Measurements from ENCODE around the gene ATP7A. TPM values are rescaled to one million over a fixed set of nuclear protein-coding genes. Genes with fewer than 3 reads are reported as not detected.
A peak's percentile ranks its signal among the peaks of the same experiment; 100 is the strongest.

ATP7A gene
- total and polyA plus RNA-seq, 2 donors (not counting 1 experiment from before 2014, with no cell fraction given), result 2.7 to 12.4 TPM

DNA sequence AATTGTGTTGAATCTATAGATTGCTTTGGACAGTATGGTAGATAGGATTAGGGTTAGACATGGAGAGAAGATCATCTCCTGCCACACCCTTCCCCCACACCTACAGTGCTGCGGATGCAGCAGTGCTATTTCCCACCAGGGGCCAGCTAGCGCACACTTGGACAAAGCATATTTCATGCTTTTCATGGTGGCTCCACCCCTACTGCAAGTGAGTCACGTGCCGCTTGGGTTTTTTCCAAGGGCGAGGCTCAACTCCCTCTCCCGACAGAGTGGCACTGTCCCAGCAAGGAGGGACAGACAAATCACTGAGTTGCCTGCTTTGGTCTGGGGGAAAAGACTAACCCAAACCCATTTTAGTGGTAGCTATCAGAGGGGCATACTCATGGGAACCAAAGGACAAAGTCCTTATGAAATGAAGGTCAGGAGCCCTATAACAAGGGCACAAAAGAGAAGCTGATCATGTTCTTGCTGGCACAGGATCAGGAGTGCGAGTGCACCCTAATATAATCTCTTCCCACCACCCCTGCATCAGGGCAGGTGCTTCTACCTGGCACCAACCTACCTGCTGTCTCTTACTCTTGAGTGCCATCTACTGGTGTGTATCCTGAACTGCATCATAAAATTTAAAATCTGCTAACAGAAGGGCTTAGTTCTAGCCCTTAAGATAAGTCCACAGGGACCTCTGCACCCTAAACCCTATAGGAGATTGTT lies 114.0 kb downstream of the ATP7A start:
- Mint-ChIP-seq H3K27me3 (no peaks in the 10 kb centered on the region), H3K27ac (no peak overlapping the region), H3K4me3 (no peak overlapping the region), H3K4me1 (no peaks in the 10 kb centered on the region), H3K9me3 (ENCODE audit: insufficient read depth) (no peaks in the 10 kb centered on the region)
- Histone ChIP-seq H3K4me3 (ENCODE audit: control extremely low read depth in 1 of 5, extremely low read depth in 1 of 5, insufficient read depth in 1 of 5, low read depth in 2 of 5, low read length in 4 of 5) (no peak overlapping the region), H3K27me3 (replicated peaks in 1 of 4; ENCODE audit: control extremely low read depth in 1 of 4, control insufficient read depth in 3 of 4, insufficient read depth in 4 of 4, low read length in 3 of 4) (no peaks in the 10 kb centered on the region), H2AFZ (ENCODE audit: insufficient read depth, low read depth, low read length, poor library complexity, severe bottlenecking) (no peak overlapping the region), H3K9ac (ENCODE audit: low read length) (no peak overlapping the region), H3K79me2 (ENCODE audit: control insufficient read depth, insufficient read depth, low read length) (no peaks in the 10 kb centered on the region), H4K20me1 (ENCODE audit: control insufficient read depth, insufficient read depth, low read length, poor library complexity, severe bottlenecking) (no peaks in the 10 kb centered on the region), H3K27ac (ENCODE audit: low read length in 2 of 2) (no peak overlapping the region), H3K4me2 (replicated peaks; ENCODE audit: low read depth, low read length, poor library complexity, severe bottlenecking) (no peak overlapping the region), H3K36me3 (replicated peaks in 1 of 2; ENCODE audit: control extremely low read depth in 1 of 2, control insufficient read depth in 1 of 2, extremely low read depth in 1 of 2, insufficient read depth in 2 of 2, low read length in 1 of 2) (peaks cover 0 to 2% of the 10 kb centered on the region in 2 experiments), H3K9me3 (ENCODE audit: control extremely low read depth in 1 of 3, control insufficient read depth in 2 of 3, insufficient read depth in 1 of 3, low read length in 2 of 3) (no peaks in the 10 kb centered on the region), H3K4me1 (ENCODE audit: control insufficient read depth in 2 of 2, insufficient read depth in 2 of 2, low read length in 2 of 2) (no peaks in the 10 kb centered on the region)
- POLR2A ChIA-PET, result interaction anchor here (0.5 to 0.9 kb wide), 2 partner anchors 90 to 114 kb away, joined by 3 to 4 read pairs; partner anchors contain the start of gene ATP7A
- CTCF ChIA-PET, result interaction anchor here (0.5 to 3.4 kb wide), 18 partner anchors 9 to 1745 kb away, joined by 3 to 25 read pairs (median 4); partner anchors contain the start of genes ATP7A, COX7B, MAGT1 and PGK1
- 72% methylated on average over 3 of the region's 7 CpGs for WGBS (ENCODE audit: insufficient coverage)
- DNase-seq (peak; percentile 59), ATAC-seq (ENCODE audit: low read depth) (peak; percentile 61)
- TF ChIP-seq EZH2 (IDR thresholded peaks at IDR 0.05; ENCODE audit: borderline replicate concordance, insufficient read depth, low read depth, low read length, poor library complexity, severe bottlenecking), result no peak
- TF ChIP-seq, protein P1, sequence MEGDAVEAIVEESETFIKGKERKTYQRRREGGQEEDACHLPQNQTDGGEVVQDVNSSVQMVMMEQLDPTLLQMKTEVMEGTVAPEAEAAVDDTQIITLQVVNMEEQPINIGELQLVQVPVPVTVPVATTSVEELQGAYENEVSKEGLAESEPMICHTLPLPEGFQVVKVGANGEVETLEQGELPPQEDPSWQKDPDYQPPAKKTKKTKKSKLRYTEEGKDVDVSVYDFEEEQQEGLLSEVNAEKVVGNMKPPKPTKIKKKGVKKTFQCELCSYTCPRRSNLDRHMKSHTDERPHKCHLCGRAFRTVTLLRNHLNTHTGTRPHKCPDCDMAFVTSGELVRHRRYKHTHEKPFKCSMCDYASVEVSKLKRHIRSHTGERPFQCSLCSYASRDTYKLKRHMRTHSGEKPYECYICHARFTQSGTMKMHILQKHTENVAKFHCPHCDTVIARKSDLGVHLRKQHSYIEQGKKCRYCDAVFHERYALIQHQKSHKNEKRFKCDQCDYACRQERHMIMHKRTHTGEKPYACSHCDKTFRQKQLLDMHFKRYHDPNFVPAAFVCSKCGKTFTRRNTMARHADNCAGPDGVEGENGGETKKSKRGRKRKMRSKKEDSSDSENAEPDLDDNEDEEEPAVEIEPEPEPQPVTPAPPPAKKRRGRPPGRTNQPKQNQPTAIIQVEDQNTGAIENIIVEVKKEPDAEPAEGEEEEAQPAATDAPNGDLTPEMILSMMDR (IDR thresholded peaks at IDR 0.05), result peak; percentile 71
- intact Hi-C loops (cut with micrococcal nuclease), result loop anchor here (1.0 kb wide), 2 partner anchors 114 to 125 kb away; partner anchors contain the start of genes ATP7A and COX7B

DNA sequence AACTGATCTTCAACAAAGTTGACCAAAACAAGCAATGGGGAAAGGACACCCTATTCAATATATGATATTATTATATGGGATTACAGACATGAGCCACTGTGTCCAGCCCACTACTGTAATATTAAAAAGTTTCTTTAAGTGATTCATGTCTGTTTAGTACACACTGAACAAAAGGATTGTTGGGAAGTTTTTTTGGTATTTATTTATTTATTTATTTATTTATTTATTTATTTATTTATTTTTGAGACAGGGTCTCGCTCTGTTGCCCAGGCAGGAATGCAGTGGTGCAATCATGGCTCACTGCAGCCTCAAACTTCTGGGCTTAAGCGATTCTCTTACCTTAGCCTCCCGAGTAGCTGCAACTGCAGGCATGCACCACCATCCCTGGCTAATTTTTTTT lies 117.3 kb downstream of the ATP7A start:
- intact Hi-C loops (cut with micrococcal nuclease), result no loop called here

More for the DNA sequence above, 117.3 kb downstream of the ATP7A start:
- POLR2A ChIA-PET, result no interaction called here
- Histone ChIP-seq H3K27ac (ENCODE audit: low read length in 2 of 2) (no peak overlapping the region), H3K9ac (ENCODE audit: low read length) (no peak overlapping the region), H3K4me2 (replicated peaks; ENCODE audit: low read depth, low read length, poor library complexity, severe bottlenecking) (no peak overlapping the region), H4K20me1 (ENCODE audit: control insufficient read depth, insufficient read depth, low read length, poor library complexity, severe bottlenecking) (no peaks in the 10 kb centered on the region), H3K79me2 (ENCODE audit: control insufficient read depth, insufficient read depth, low read length) (no peaks in the 10 kb centered on the region), H3K9me3 (ENCODE audit: control extremely low read depth in 1 of 3, control insufficient read depth in 2 of 3, insufficient read depth in 1 of 3, low read length in 2 of 3) (no peaks in the 10 kb centered on the region), H3K27me3 (replicated peaks in 1 of 4; ENCODE audit: control extremely low read depth in 1 of 4, control insufficient read depth in 3 of 4, insufficient read depth in 4 of 4, low read length in 3 of 4) (no peaks in the 10 kb centered on the region), H3K4me1 (ENCODE audit: control insufficient read depth in 2 of 2, insufficient read depth in 2 of 2, low read length in 2 of 2) (no peaks in the 10 kb centered on the region), H2AFZ (ENCODE audit: insufficient read depth, low read depth, low read length, poor library complexity, severe bottlenecking) (no peak overlapping the region), H3K36me3 (replicated peaks in 1 of 2; ENCODE audit: control extremely low read depth in 1 of 2, control insufficient read depth in 1 of 2, extremely low read depth in 1 of 2, insufficient read depth in 2 of 2, low read length in 1 of 2) (no peaks in the 10 kb centered on the region), H3K4me3 (ENCODE audit: control extremely low read depth in 1 of 5, extremely low read depth in 1 of 5, insufficient read depth in 1 of 5, low read depth in 2 of 5, low read length in 4 of 5) (no peak overlapping the region)
- no peak for TF ChIP-seq EZH2 (IDR thresholded peaks at IDR 0.05; ENCODE audit: borderline replicate concordance, insufficient read depth, low read depth, low read length, poor library complexity, severe bottlenecking)
- no peaks in the 10 kb centered on the region for H3K9me3 Mint-ChIP-seq (ENCODE audit: insufficient read depth)
- ATAC-seq (ENCODE audit: low read depth), result no peak
- no peaks in the 10 kb centered on the region for H3K27me3 Mint-ChIP-seq
- no peak overlapping the region for H3K4me3 Mint-ChIP-seq
- no peak overlapping the region for H3K27ac Mint-ChIP-seq
- WGBS (ENCODE audit: insufficient coverage), result 100% methylated on average over 1 of the region's 3 CpGs
- no peak for DNase-seq
- no peaks in the 10 kb centered on the region for H3K4me1 Mint-ChIP-seq
- CTCF ChIA-PET, result no interaction called here

Measured in B cell (primary cell).